WTC11 (cell line): Measurements from ENCODE around the gene KLC4. TPM values are rescaled to one million over a fixed set of nuclear protein-coding genes. Genes with fewer than 3 reads are reported as not detected.
A peak's percentile ranks its signal among the peaks of the same experiment; 100 is the strongest.
"Not testable (repeated sequence)": the region's sequence is repeated elsewhere in the genome, so short reads cannot be mapped to it uniquely, and the experiment has no call there.

ENCODE experiments used
- ATAC-seq: fragments of 200-7000 bp; cut with Tn5 transposase; 2 replicates; pipeline ENCODE4 v1.10.0; 2021; ENCODE audit warnings: mild to moderate bottlenecking, moderate library complexity
- CTCF ChIA-PET: fragments of 300-600 bp; sonication (Branson Sonifier 250); formaldehyde crosslinking; loops from one replicate; lab custom pipeline; 2021; ENCODE audit warnings: antibody characterized with exemption; lab: Charles Lee
- POLR2A ChIA-PET: fragments of 350-600 bp; sonication (Branson Sonifier 250); formaldehyde crosslinking; loops from one replicate; lab custom pipeline; 2021; ENCODE audit warnings: antibody characterized with exemption; lab: Charles Lee
- DNase-seq: peaks from one replicate; pipeline ENCODE4 v3.0.0; 2021; ENCODE audit warnings: low spot score
- H3K27ac Mint-ChIP-seq: 2 replicates; pipeline ENCODE4 v1.8.0; 2021; ENCODE audit warnings: mixed read lengths
- H3K27me3 Mint-ChIP-seq: 2 replicates; pipeline ENCODE4 v1.8.0; 2021; ENCODE audit warnings: low read depth, mild to moderate bottlenecking, moderate library complexity, mixed read lengths
- H3K36me3 Mint-ChIP-seq: 2 replicates; pipeline ENCODE4 v1.8.0; 2021; ENCODE audit warnings: mixed read lengths
- H3K4me1 Mint-ChIP-seq: 2 replicates; pipeline ENCODE4 v1.8.0; 2022; ENCODE audit warnings: mixed read lengths
- H3K4me3 Mint-ChIP-seq: 2 replicates; pipeline ENCODE4 v1.8.0; 2021; ENCODE audit warnings: mild to moderate bottlenecking, moderate library complexity, mixed read lengths
- H3K9me3 Mint-ChIP-seq: 2 replicates; pipeline ENCODE4 v1.8.0; 2021; ENCODE audit warnings: mixed read lengths
- ATF1 ChIP-seq: sonication (generic); formaldehyde crosslinking; IDR thresholded peaks from 2 replicates; pipeline ENCODE4 v1.8.1; 2023; ENCODE audit warnings: mild to moderate bottlenecking, moderate library complexity, missing genetic modification reagents
- ELF4 ChIP-seq: sonication (generic); formaldehyde crosslinking; IDR thresholded peaks from 2 replicates; pipeline ENCODE4 v1.8.1; 2022; ENCODE audit warnings: low read depth, mild to moderate bottlenecking, moderate library complexity, missing genetic modification reagents
- ERG ChIP-seq: fragments of 250-450 bp; sonication (Bioruptor Pico); IDR thresholded peaks from 2 replicates; pipeline ENCODE4 v1.8.0; 2021; ENCODE audit warnings: mild to moderate bottlenecking
- ESRRA ChIP-seq: sonication (generic); formaldehyde crosslinking; IDR thresholded peaks from 2 replicates; pipeline ENCODE4 v1.8.1; 2022; ENCODE audit warnings: mild to moderate bottlenecking, missing genetic modification reagents, borderline replicate concordance
- GRHL2 ChIP-seq: fragments of 250-450 bp; sonication (Bioruptor Pico); IDR thresholded peaks from 2 replicates; pipeline ENCODE4 v1.8.0; 2022; ENCODE audit warnings: mild to moderate bottlenecking, moderate library complexity; ENCODE audit not compliant: insufficient replicate concordance, severe bottlenecking
- IRF1 ChIP-seq: sonication (generic); formaldehyde crosslinking; IDR thresholded peaks from 2 replicates; pipeline ENCODE4 v1.8.0; 2023; ENCODE audit warnings: missing genetic modification reagents
- NFE2L1 ChIP-seq: sonication (generic); formaldehyde crosslinking; IDR thresholded peaks from 2 replicates; pipeline ENCODE4 v1.8.1; 2023; ENCODE audit warnings: missing genetic modification reagents
- PRDM15 ChIP-seq: sonication (generic); formaldehyde crosslinking; IDR thresholded peaks from 2 replicates; pipeline ENCODE4 v1.8.0; 2022; ENCODE audit warnings: missing genetic modification reagents
- SMAD3 ChIP-seq: sonication (generic); formaldehyde crosslinking; IDR thresholded peaks from 2 replicates; pipeline ENCODE4 v1.8.0; 2022; ENCODE audit warnings: missing genetic modification reagents, mild to moderate bottlenecking, borderline replicate concordance
- USF2 ChIP-seq: sonication (generic); formaldehyde crosslinking; IDR thresholded peaks from 2 replicates; pipeline ENCODE4 v1.8.1; 2023; ENCODE audit warnings: mild to moderate bottlenecking, missing genetic modification reagents, moderate library complexity
- ZNF138 ChIP-seq: sonication (generic); formaldehyde crosslinking; conservative IDR thresholded peaks from 2 replicates; pipeline ENCODE4 v1.8.1; 2022; ENCODE audit warnings: mild to moderate bottlenecking, moderate library complexity, missing genetic modification reagents
- ZNF512 ChIP-seq: sonication (generic); formaldehyde crosslinking; IDR thresholded peaks from 2 replicates; pipeline ENCODE4 v1.8.1; 2022; ENCODE audit warnings: missing genetic modification reagents, borderline replicate concordance
- total RNA-seq: library from RNA; stranded (reverse); gene quantifications from 3 replicates; pipeline ENCODE4 v1.2.3, GENCODE V29; 2021

KLC4 gene
- total RNA-seq, 1 experiment from 2014 or later, result 35.7 TPM

- Mint-ChIP-seq H3K4me3 (no peak overlapping the region), H3K27ac (no peak overlapping the region), H3K27me3 (no peaks in the 10 kb centered on the region), H3K9me3 (no peaks in the 10 kb centered on the region), H3K4me1 (peaks cover 42% of the 10 kb centered on the region), H3K36me3 (no peaks in the 10 kb centered on the region)
- CTCF ChIA-PET, result interaction anchor here (1.1 kb wide), 1 partner anchor 63 kb away, joined by 3 read pairs; no protein-coding TSS in a partner anchor
- POLR2A ChIA-PET, result no interaction called here
- DNase-seq, result no peak
- ATAC-seq, result no peak
- TF ChIP-seq ELF4 (no peak), NFE2L1 (no peak), ZNF138 (CRISPR knock-in tag) (no peak), ZNF512 (CRISPR knock-in tag) (no peak)
Observed at GRCh38 chr6:43081043-43081442, 21.6 kb downstream of the KLC4 start.

GRCh38 chr6:43081922-43082321 lies 22.5 kb downstream of the KLC4 start:
- H3K9me3 Mint-ChIP-seq, H3K36me3 Mint-ChIP-seq, H3K4me3 Mint-ChIP-seq, CTCF ChIA-PET, ATAC-seq, DNase-seq, H3K27me3 Mint-ChIP-seq, POLR2A ChIA-PET, H3K27ac Mint-ChIP-seq: not testable (repeated sequence)
- H3K4me1 Mint-ChIP-seq, result peaks cover 50% of the 10 kb centered on the region

GRCh38 chr6:43082806-43083655 lies 23.6 kb downstream of the KLC4 start:
- H3K9me3 Mint-ChIP-seq, result no peaks in the 10 kb centered on the region
- ATAC-seq, result no peak
- H3K27me3 Mint-ChIP-seq, result no peaks in the 10 kb centered on the region
- peak overlapping the region; percentile 42; the same call in 1 of the 2 replicates for H3K27ac Mint-ChIP-seq
- H3K36me3 Mint-ChIP-seq, result no peaks in the 10 kb centered on the region
- CTCF ChIA-PET, result interaction anchor here (1.7 to 2.2 kb wide), 2 partner anchors 47 to 61 kb away, joined by 4 to 13 read pairs; no protein-coding TSS in a partner anchor
- peaks cover 51% of the 10 kb centered on the region for H3K4me1 Mint-ChIP-seq
- TF ChIP-seq USF2, result no peak
- TF ChIP-seq GRHL2 (CRISPR knock-in tag), result no peak
- TF ChIP-seq NFE2L1, result no peak
- no peak for TF ChIP-seq ATF1 (CRISPR knock-in tag)
- TF ChIP-seq SMAD3 (CRISPR knock-in tag), result no peak
- TF ChIP-seq IRF1 (CRISPR knock-in tag), result no peak
- no peak for TF ChIP-seq PRDM15
- TF ChIP-seq ERG, result no peak
- TF ChIP-seq ESRRA, result no peak
- no peak for DNase-seq
- H3K4me3 Mint-ChIP-seq, result no peak overlapping the region
- POLR2A ChIA-PET, result no interaction called here
